GM21723 (cell line): ENCODE data around the gene ARHGEF10L.
"Not testable (repeated sequence)": the region's sequence is repeated elsewhere in the genome, so short reads cannot be mapped to it uniquely, and the experiment has no call there.

Experiments
- ATAC-seq: cut with Tn5 transposase; IDR thresholded peaks from one replicate; pipeline ENCODE4 v1.9.1; 2021; ENCODE audit warnings: mild to moderate bottlenecking, moderate library complexity; ENCODE audit not compliant: unreplicated experiment

Gene ARHGEF10L

GRCh38 chr1:17539477-17540254 lies at the start of gene ARHGEF10L:
Gene ARHGEF10L (plus strand): TSS chr1:17539698. CDS start chr1:17580596, 40,898 bp downstream.
- no peak for ATAC-seq

GRCh38 chr1:17489768-17490417 lies 49.6 kb upstream of the ARHGEF10L start:
- not testable (repeated sequence) for ATAC-seq

- not testable (repeated sequence) for ATAC-seq
These were observed 48.8 kb upstream of the ARHGEF10L start for GRCh38 chr1:17490667-17491066.

- no peak for ATAC-seq
These were observed 45.3 kb upstream of the ARHGEF10L start for GRCh38 chr1:17494114-17494729.

GRCh38 chr1:17496419-17496818 lies 43.1 kb upstream of the ARHGEF10L start:
- ATAC-seq: no peak

- no peak for ATAC-seq
These were observed 41.3 kb upstream of the ARHGEF10L start for GRCh38 chr1:17498214-17498613.

- ATAC-seq: no peak
These were observed 37.1 kb upstream of the ARHGEF10L start for GRCh38 chr1:17502326-17502778.

- no peak for ATAC-seq
These were observed 36.4 kb upstream of the ARHGEF10L start for GRCh38 chr1:17503146-17503545.

- ATAC-seq: not testable (repeated sequence)
These were observed 32.3 kb upstream of the ARHGEF10L start for GRCh38 chr1:17507200-17507599.

- no peak for ATAC-seq
These were observed 31.6 kb upstream of the ARHGEF10L start for GRCh38 chr1:17507915-17508314.

- ATAC-seq: no peak
These were observed 30.1 kb upstream of the ARHGEF10L start for GRCh38 chr1:17509363-17509762.

- ATAC-seq: no peak
These were observed 29.4 kb upstream of the ARHGEF10L start for GRCh38 chr1:17510138-17510537.

GRCh38 chr1:17511188-17511587 lies 28.3 kb upstream of the ARHGEF10L start:
- ATAC-seq: no peak

GRCh38 chr1:17513131-17513530 lies 26.4 kb upstream of the ARHGEF10L start:
- no peak for ATAC-seq

- ATAC-seq: no peak
These were observed 24.7 kb upstream of the ARHGEF10L start for GRCh38 chr1:17514776-17515175.

GRCh38 chr1:17515902-17516301 lies 23.6 kb upstream of the ARHGEF10L start:
- ATAC-seq: no peak

- no peak for ATAC-seq
These were observed 22.9 kb upstream of the ARHGEF10L start for GRCh38 chr1:17516303-17517214.

- ATAC-seq: no peak
These were observed 19.5 kb upstream of the ARHGEF10L start for GRCh38 chr1:17520041-17520440.

- no peak for ATAC-seq
These were observed 18.8 kb upstream of the ARHGEF10L start for GRCh38 chr1:17520473-17521319.
